Measurements from ENCODE around the gene PCSK2.

- TF ChIP-seq CTCF (conservative IDR thresholded peaks at IDR 0.05) (no peak), ZFX (IDR thresholded peaks at IDR 0.05) (no peak)
Observed at GRCh38 chr20:17452441-17452840, 225.6 kb downstream of the PCSK2 start.
